Measurements from ENCODE around the gene PRM2. TPM values are rescaled to one million over a fixed set of nuclear protein-coding genes. Genes with fewer than 3 reads are reported as not detected.

PRM2 gene
- total RNA-seq, 1 donor from 2014 or later = not detected

DNA sequence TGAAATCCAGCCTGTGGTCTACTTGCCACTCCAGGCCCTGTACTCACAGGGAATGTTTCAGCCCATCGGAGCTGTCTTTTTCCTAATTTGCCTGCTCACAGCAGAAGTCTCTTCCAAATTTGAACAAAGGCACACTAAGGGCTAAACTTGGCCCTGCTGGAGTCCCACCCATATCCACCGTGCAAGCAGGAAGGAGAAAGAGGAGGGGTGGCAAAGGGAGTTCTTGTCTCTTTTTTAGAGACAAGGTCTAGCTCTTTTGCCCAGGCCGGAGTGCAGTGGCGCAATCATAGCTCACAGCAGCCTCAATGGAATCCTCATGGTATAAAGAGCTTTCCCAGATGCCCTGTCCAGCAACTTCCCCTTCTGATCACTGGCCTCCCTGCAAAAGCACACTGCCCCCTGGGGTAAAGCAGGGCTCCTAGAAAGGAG lies 7.6 kb upstream of the PRM2 start:
- intact Hi-C loops (cut with DNase I) = no loop called here
- H3K4me3 ChIP-seq = no peak overlapping the region
- no peak for TF ChIP-seq CTCF (IDR thresholded peaks at IDR 0.05)
- no peak overlapping the region for H3K27ac ChIP-seq
- H3K36me3 ChIP-seq = no peaks in the 10 kb centered on the region
- no peaks in the 10 kb centered on the region for H3K27me3 ChIP-seq
- DNase-seq = no peak
- ATAC-seq = peak; percentile 63
- no peaks in the 10 kb centered on the region for H3K9me3 ChIP-seq
- H3K4me1 ChIP-seq = no peaks in the 10 kb centered on the region

GRCh38 chr16:11280616-11281522 lies 4.6 kb upstream of the PRM2 start, which contains the start of gene PRM1:
TSS of gene PRM1 (minus strand) at chr16:11281330. CDS start at chr16:11281238, 92 bp downstream.
- H3K4me1 ChIP-seq = no peaks in the 10 kb centered on the region
- intact Hi-C loops (cut with DNase I) = no loop called here
- H3K27me3 ChIP-seq = no peaks in the 10 kb centered on the region
- no peak for ATAC-seq
- TF ChIP-seq CTCF (IDR thresholded peaks at IDR 0.05) = no peak
- no peak for DNase-seq
- no peak within 1 kb of the TSS for H3K4me3 ChIP-seq
- H3K36me3 ChIP-seq = no peaks in the 10 kb centered on the region
- no peak within 1 kb of the TSS for H3K27ac ChIP-seq
- H3K9me3 ChIP-seq = no peaks in the 10 kb centered on the region

DNA sequence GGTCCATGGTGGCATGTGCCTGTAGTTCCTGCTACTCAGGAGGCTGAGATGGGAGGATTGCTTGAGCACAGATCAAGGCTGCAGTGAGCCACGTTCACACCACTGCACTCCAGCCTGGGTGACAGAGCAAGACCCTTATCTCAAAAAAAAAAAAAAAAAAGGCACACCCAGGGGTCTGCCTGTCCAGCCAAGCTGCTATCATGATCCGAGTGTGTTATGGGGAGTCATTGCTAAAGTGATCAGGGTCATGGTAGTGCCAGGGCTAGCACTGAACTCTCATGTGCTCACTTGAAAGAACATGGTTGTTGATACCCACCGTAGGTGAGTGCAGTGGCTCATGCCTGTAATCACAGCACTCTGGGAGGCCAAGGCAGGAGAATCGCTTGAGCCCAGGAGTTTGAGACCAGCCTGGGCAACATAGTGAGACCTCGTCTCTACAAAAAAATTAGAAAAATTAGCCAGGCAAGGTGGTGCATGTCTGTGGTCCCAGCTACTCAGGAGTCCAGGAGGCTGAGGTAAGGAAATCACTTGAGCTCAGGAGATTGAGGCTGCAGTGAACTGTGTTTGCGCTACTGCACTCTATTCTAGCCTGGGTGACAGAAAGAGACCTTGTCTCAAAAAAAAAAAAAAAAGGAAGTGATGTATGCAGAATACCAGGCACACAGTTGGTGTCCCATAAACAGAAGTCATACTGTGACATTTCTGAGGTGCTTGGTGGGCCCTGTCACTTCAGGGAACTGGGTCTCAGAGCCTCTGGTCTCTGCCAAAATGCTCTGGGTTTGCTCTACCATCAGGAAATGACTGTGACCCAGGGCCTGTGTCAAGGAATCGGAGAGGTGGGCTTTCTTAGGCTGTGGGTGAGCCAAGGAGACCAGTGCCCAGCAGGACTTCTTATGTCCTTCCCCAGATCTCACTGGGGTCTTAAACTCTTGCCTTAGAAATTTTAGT lies 2.7 kb upstream of the PRM2 start:
- Histone ChIP-seq H3K4me1 (no peaks in the 10 kb centered on the region), H3K36me3 (no peaks in the 10 kb centered on the region), H3K27ac (no peak overlapping the region), H3K4me3 (no peak overlapping the region), H3K9me3 (no peaks in the 10 kb centered on the region), H3K27me3 (no peaks in the 10 kb centered on the region)
- DNase-seq (no peak), ATAC-seq (no peak)
- intact Hi-C loops (cut with DNase I) = no loop called here
- no peak for TF ChIP-seq CTCF (IDR thresholded peaks at IDR 0.05)

DNA sequence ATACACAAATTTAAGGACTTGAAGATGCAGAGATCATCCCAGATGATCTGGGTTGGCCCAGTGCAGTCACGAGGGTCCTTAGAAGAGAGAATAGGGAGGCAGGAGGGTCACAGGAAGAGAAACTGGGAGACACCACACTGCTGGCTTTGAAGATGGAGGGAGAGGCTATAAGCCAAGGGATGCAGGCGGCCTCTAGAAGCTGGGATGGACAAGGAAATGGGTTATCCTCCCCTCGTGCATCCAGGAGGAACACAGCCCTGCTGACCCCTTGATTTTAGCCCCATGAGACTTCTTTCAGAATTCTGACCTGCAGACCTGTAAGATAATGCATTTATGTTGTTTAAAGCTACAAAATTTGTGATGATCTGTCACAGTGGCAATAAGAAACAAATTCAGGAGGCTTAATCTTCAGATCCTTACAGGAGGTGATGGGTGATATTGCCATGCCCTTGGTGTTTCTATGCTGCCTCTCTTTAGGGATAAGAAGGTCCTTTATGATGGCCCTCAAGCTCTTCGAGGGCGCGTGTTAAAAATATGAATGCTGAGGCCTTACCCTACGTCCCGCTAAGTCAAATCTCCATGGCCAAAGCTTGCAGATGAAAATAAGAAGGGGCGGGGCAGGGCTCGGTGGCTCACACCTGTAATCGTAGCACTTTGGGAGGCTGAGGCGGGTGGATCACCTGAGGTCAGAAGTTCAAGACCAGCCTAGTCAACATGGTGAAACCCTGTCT lies 1.5 kb upstream of the PRM2 start:
- no peak for ATAC-seq
- Histone ChIP-seq H3K4me3 (no peak overlapping the region), H3K36me3 (no peaks in the 10 kb centered on the region), H3K27me3 (no peaks in the 10 kb centered on the region), H3K27ac (no peak overlapping the region), H3K9me3 (no peaks in the 10 kb centered on the region), H3K4me1 (no peaks in the 10 kb centered on the region)
- DNase-seq = no peak
- no peak for TF ChIP-seq CTCF (IDR thresholded peaks at IDR 0.05)
- intact Hi-C loops (cut with DNase I) = no loop called here

DNA sequence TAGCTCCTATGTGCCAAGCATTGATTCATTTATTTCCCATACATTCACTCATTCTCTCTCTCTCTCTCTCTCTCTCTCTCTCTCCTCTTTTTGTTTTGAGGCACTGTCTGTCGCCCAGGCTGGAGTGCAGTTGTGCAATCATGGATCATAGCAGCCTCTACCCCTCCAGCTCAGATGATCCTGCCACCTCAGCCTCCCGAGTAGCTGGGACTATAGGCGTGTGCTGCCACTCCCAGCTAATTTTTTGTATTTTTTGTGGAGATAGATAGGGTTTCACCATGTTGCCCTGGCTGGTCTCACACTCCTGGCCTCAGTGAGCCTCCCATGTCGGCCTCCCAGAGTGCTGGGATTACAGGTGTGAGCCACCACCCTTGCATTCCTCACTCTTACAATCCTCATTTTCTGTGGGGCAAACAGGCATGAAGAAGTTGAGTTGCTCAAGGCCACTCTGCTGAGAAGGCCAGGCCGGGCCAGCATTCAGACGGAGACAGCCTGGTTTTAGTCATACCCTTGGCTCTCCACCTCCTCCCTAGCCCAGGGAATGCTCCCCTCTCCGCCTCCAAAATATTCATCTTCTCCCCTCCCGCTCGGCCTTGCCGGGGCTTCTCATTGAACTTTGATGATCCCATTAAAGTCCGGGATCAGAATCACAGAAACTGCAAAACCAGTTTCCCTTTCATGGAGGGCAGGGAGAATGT lies 765 bp upstream of the PRM2 start:
- Histone ChIP-seq H3K36me3 (no peaks in the 10 kb centered on the region), H3K4me3 (no peak overlapping the region), H3K4me1 (no peaks in the 10 kb centered on the region), H3K27ac (no peak overlapping the region), H3K9me3 (no peaks in the 10 kb centered on the region), H3K27me3 (no peaks in the 10 kb centered on the region)
- intact Hi-C loops (cut with DNase I) = no loop called here
- ATAC-seq (no peak), DNase-seq (no peak)
- TF ChIP-seq CTCF (IDR thresholded peaks at IDR 0.05) = no peak
